ENCODE measurements around the gene SH2B3.
"Not testable (repeated sequence)": the region's sequence is repeated elsewhere in the genome, so short reads cannot be mapped to it uniquely, and the experiment has no call there.

Gene SH2B3

DNA sequence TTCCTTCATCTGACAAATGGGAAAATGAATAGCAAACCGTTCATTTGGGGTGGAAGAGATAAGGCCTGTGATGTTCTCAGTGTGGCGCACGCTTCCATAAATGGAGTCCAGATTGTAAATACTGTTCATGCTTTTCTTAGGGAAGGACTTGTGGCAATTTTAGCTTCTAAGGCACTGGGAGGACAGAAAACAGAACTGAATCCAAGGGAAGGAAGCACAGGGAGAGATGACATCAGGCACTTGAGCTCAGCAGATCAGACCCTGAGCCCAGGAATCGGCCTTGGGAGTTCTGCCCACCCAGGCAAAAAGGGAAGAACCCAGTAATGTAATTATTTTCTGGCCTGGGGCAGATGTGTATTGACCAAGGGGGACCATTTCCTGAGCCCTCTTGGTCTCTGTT lies 7.2 kb upstream of the SH2B3 start:
- Histone ChIP-seq H3K4me2 (ENCODE audit: low read length) (no peak overlapping the region), H3K36me3 (ENCODE audit: control insufficient read depth, low read length) (no peaks in the 10 kb centered on the region), H3F3A (ENCODE audit: control insufficient read depth, insufficient read depth) (peaks cover 7% of the 10 kb centered on the region), H3K4me1 (ENCODE audit: control insufficient read depth, low read length) (peaks cover 29% of the 10 kb centered on the region), H4K20me1 (ENCODE audit: control insufficient read depth, insufficient read depth, low read depth, low read length) (no peaks in the 10 kb centered on the region), H3K27ac (ENCODE audit: low read depth, low read length) (no peak overlapping the region), H3K9me2 (replicated peaks; ENCODE audit: control insufficient read depth, low read length) (no peaks in the 10 kb centered on the region), H3K4me3 (ENCODE audit: low read length) (no peak overlapping the region), H3K27me3 (ENCODE audit: control insufficient read depth, low read length) (no peaks in the 10 kb centered on the region), H3K9me3 (ENCODE audit: control insufficient read depth, insufficient read depth, low read length) (no peaks in the 10 kb centered on the region), H3K79me2 (ENCODE audit: control insufficient read depth, low read length) (no peaks in the 10 kb centered on the region)
- no peak for TF ChIP-seq EZH2phosphoT487 (IDR thresholded peaks at IDR 0.05; ENCODE audit: borderline replicate concordance, low read length)
- TF ChIP-seq, protein P1, sequence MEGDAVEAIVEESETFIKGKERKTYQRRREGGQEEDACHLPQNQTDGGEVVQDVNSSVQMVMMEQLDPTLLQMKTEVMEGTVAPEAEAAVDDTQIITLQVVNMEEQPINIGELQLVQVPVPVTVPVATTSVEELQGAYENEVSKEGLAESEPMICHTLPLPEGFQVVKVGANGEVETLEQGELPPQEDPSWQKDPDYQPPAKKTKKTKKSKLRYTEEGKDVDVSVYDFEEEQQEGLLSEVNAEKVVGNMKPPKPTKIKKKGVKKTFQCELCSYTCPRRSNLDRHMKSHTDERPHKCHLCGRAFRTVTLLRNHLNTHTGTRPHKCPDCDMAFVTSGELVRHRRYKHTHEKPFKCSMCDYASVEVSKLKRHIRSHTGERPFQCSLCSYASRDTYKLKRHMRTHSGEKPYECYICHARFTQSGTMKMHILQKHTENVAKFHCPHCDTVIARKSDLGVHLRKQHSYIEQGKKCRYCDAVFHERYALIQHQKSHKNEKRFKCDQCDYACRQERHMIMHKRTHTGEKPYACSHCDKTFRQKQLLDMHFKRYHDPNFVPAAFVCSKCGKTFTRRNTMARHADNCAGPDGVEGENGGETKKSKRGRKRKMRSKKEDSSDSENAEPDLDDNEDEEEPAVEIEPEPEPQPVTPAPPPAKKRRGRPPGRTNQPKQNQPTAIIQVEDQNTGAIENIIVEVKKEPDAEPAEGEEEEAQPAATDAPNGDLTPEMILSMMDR (IDR thresholded peaks at IDR 0.05; ENCODE audit: low read depth, low read length, poor library complexity, severe bottlenecking) = no peak

DNA sequence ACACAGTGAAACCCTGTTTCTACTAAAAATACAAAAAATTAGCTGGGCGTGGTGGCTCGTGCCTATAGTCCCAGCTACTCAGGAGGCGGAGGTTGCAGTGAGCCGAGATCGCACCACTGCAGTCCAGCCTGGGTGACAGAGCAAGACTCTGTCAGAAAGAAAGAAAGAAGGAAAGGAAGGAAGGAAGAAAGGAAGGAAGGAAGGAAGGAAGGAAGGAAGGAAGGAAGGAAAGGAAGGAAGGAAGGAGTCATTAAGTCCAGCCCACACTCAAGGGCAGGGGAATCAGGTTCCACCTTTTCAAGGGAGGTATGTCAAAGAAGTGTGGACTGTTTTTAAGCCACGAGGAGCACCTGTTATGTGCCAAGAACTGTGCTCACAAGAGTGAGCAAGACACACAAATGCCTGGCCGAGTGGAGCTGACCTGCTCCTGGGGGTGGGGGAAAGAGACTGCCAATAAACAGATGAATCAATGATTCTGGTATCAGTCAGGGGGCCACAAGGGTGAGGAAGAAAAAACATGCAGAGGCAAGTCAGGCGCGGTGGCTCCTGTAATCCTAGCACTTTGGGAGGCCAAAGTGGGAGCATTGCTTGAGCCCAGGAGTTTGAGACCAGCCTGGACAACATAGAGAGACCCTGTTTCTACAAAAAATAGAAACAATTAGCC lies 5.8 kb upstream of the SH2B3 start:
- H3K4me3 ChIP-seq (ENCODE audit: low read length); H3K27ac ChIP-seq (ENCODE audit: low read depth, low read length); H3K9me3 ChIP-seq (ENCODE audit: control insufficient read depth, insufficient read depth, low read length); H3K36me3 ChIP-seq (ENCODE audit: control insufficient read depth, low read length); H3K79me2 ChIP-seq (ENCODE audit: control insufficient read depth, low read length); H3K9me2 ChIP-seq (replicated peaks; ENCODE audit: control insufficient read depth, low read length); H4K20me1 ChIP-seq (ENCODE audit: control insufficient read depth, insufficient read depth, low read depth, low read length); H3K27me3 ChIP-seq (ENCODE audit: control insufficient read depth, low read length): not testable (repeated sequence)
- Histone ChIP-seq H3K4me2 (ENCODE audit: low read length) (peak overlapping the region; percentile 9; the same call in 1 of the 2 replicates), H3K4me1 (ENCODE audit: control insufficient read depth, low read length) (peaks cover 42% of the 10 kb centered on the region), H3F3A (ENCODE audit: control insufficient read depth, insufficient read depth) (peaks cover 13% of the 10 kb centered on the region)

DNA sequence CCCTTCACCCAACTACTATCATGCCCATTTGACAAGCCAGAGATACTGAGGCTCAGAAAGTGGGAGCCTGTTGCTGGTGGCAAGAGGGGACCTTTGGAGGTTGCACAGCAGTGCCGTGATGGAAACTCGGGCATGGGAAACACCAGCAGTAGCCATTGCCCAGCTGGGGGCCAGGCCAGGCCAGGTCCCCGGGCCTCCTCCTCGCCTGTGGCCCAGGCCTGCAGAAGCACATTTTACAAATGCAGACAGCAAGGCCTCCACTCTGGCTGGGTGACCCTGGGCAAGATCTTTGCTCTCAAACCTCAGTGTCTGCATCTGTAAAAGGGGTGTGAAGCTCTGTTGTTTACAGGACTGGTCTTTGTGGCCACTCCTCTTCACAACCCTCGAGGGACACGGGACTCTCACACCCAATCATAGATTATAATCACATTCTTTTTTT lies 4.5 kb upstream of the SH2B3 start:
- Histone ChIP-seq H3K27me3 (ENCODE audit: control insufficient read depth, low read length) (no peaks in the 10 kb centered on the region), H3F3A (ENCODE audit: control insufficient read depth, insufficient read depth) (peaks cover 13% of the 10 kb centered on the region), H3K9me3 (ENCODE audit: control insufficient read depth, insufficient read depth, low read length) (no peaks in the 10 kb centered on the region), H3K27ac (ENCODE audit: low read depth, low read length) (no peak overlapping the region), H3K79me2 (ENCODE audit: control insufficient read depth, low read length) (peaks cover 2% of the 10 kb centered on the region), H4K20me1 (ENCODE audit: control insufficient read depth, insufficient read depth, low read depth, low read length) (no peaks in the 10 kb centered on the region), H3K4me2 (ENCODE audit: low read length) (no peak overlapping the region), H3K9me2 (replicated peaks; ENCODE audit: control insufficient read depth, low read length) (no peaks in the 10 kb centered on the region), H3K36me3 (ENCODE audit: control insufficient read depth, low read length) (peaks cover 1% of the 10 kb centered on the region; the same call in 1 of the 2 replicates), H3K4me1 (ENCODE audit: control insufficient read depth, low read length) (peaks cover 46% of the 10 kb centered on the region), H3K4me3 (ENCODE audit: low read length) (no peak overlapping the region)
- TF ChIP-seq EZH2phosphoT487 (IDR thresholded peaks at IDR 0.05; ENCODE audit: borderline replicate concordance, low read length) = no peak
- TF ChIP-seq, protein P1 (IDR thresholded peaks at IDR 0.05; ENCODE audit: low read depth, low read length, poor library complexity, severe bottlenecking) = no peak

DNA sequence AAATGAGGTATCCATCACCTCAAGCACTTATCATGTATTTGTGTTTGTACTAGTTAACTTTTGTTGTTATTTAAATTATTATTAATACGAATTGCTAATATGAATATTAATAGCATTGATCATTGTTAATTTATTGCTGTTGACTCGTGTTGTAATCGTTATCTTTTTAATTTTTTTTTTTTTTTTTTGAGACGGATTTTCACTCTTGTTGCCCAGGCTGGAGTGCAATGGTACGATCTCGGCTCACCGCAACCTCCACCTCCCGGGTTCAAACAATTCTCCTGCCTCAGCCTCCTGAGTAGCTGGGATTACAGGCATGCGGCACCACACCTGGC lies 3.3 kb upstream of the SH2B3 start:
- not testable (repeated sequence) for H3K4me2 ChIP-seq (ENCODE audit: low read length); H3K9me3 ChIP-seq (ENCODE audit: control insufficient read depth, insufficient read depth, low read length); H3K27me3 ChIP-seq (ENCODE audit: control insufficient read depth, low read length); H3K27ac ChIP-seq (ENCODE audit: low read depth, low read length); H3K4me3 ChIP-seq (ENCODE audit: low read length); H3K36me3 ChIP-seq (ENCODE audit: control insufficient read depth, low read length); H3K9me2 ChIP-seq (replicated peaks; ENCODE audit: control insufficient read depth, low read length); H4K20me1 ChIP-seq (ENCODE audit: control insufficient read depth, insufficient read depth, low read depth, low read length)
- peaks cover 49% of the 10 kb centered on the region for H3K4me1 ChIP-seq (ENCODE audit: control insufficient read depth, low read length)
- peaks cover 15% of the 10 kb centered on the region for H3K79me2 ChIP-seq (ENCODE audit: control insufficient read depth, low read length)
- H3F3A ChIP-seq (ENCODE audit: control insufficient read depth, insufficient read depth) = peaks cover 16% of the 10 kb centered on the region

Data from DOHH2 (cell line).